Nephron (organoid): ENCODE data around the gene SERPINB1.
"Not testable (repeated sequence)": the region's sequence is repeated elsewhere in the genome, so short reads cannot be mapped to it uniquely, and the experiment has no call there.

Source experiments
- H3K27ac Mint-ChIP-seq, 3 experiments: 2 replicates each; pipeline ENCODE4 v1.8.0; 2020; ENCODE audit warnings: mixed read lengths in 3 of 3, mild to moderate bottlenecking in 2 of 3, moderate library complexity in 1 of 3
- H3K27me3 Mint-ChIP-seq: 2 replicates; pipeline ENCODE4 v1.8.0; 2021; ENCODE audit warnings: low read depth, mild to moderate bottlenecking, moderate library complexity, mixed read lengths
- H3K36me3 Mint-ChIP-seq: 2 replicates; pipeline ENCODE4 v1.8.0; 2020; ENCODE audit warnings: low read depth, mixed read lengths
- H3K4me1 Mint-ChIP-seq: 2 replicates; pipeline ENCODE4 v1.8.0; 2020; ENCODE audit warnings: mixed read lengths
- H3K4me3 Mint-ChIP-seq, 3 experiments: 2 replicates each; pipeline ENCODE4 v1.8.0; 2020; ENCODE audit warnings: mild to moderate bottlenecking in 3 of 3, mixed read lengths in 3 of 3, moderate library complexity in 2 of 3
- H3K9me3 Mint-ChIP-seq: 2 replicates; pipeline ENCODE4 v1.8.0; 2020; ENCODE audit warnings: mixed read lengths
- TF ChIP-seq, protein P1 (sequence below), 3 experiments: fragments of 200-600 bp; sonication (generic); IDR thresholded peaks; one replicate each; pipeline ENCODE4 v1.5.0; 2021; ENCODE audit warnings: antibody characterized with exemption in 3 of 3; ENCODE audit not compliant: unreplicated experiment in 3 of 3

Gene SERPINB1

DNA sequence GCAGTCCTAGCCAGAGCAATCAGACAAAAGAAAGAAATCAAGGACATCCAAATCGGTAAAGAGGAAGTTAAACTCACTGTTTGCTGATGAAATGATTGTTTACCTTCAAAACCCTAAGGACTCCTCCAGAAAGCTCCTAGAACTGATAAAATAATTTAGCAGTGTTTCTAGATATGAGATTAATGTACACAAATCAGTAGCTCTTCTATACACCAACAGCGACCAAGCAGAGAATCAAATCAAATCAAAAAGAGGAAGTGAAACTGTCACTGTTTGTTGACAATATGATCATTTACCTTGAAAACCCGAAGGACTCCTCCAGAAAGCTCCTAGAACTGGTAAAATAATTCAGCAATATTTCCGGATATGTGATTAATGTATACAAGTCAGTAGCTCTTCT is 39.8 kb upstream of the SERPINB1 start:
- Mint-ChIP-seq H3K4me3 (no peak overlapping the region), H3K9me3 (peaks cover 29% of the 10 kb centered on the region), H3K36me3 (peaks cover 3% of the 10 kb centered on the region), H3K27ac (no peak overlapping the region), H3K4me1 (peaks cover 19% of the 10 kb centered on the region), H3K27me3 (peaks cover 4% of the 10 kb centered on the region)
- TF ChIP-seq, protein P1, sequence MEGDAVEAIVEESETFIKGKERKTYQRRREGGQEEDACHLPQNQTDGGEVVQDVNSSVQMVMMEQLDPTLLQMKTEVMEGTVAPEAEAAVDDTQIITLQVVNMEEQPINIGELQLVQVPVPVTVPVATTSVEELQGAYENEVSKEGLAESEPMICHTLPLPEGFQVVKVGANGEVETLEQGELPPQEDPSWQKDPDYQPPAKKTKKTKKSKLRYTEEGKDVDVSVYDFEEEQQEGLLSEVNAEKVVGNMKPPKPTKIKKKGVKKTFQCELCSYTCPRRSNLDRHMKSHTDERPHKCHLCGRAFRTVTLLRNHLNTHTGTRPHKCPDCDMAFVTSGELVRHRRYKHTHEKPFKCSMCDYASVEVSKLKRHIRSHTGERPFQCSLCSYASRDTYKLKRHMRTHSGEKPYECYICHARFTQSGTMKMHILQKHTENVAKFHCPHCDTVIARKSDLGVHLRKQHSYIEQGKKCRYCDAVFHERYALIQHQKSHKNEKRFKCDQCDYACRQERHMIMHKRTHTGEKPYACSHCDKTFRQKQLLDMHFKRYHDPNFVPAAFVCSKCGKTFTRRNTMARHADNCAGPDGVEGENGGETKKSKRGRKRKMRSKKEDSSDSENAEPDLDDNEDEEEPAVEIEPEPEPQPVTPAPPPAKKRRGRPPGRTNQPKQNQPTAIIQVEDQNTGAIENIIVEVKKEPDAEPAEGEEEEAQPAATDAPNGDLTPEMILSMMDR (IDR thresholded peaks at IDR 0.05; ENCODE audit: unreplicated experiment in 3 of 3) = no peak

GRCh38 chr6:2880156-2880555 is 38.5 kb upstream of the SERPINB1 start:
- H3K4me1 Mint-ChIP-seq = peaks cover 23% of the 10 kb centered on the region
- not testable (repeated sequence) for H3K27me3 Mint-ChIP-seq, H3K27ac Mint-ChIP-seq, H3K4me3 Mint-ChIP-seq, H3K36me3 Mint-ChIP-seq
- peaks cover 29% of the 10 kb centered on the region for H3K9me3 Mint-ChIP-seq

DNA sequence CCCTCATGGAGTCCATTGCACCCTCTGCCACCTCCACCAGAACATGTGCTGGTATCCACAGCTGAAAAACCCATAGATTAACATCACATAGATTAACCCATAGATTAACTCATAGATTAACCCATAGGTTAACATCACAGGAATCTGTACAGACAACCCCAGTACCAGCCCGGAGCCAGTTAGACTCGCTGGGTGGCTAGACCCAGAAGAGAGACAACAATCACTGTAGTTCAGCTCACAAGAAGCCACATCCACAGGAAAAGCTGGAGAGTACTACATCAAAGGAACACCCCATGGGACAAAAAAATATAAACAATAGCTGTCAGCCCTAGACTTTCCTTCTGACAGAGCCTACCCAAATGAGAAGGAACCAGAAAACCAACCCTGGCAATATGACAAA is 36.3 kb upstream of the SERPINB1 start:
- Mint-ChIP-seq H3K4me3 (peak overlapping the region; percentile 4 to 67 (median 8)), H3K9me3 (peaks cover 29% of the 10 kb centered on the region), H3K4me1 (peaks cover 31% of the 10 kb centered on the region), H3K27ac (peak overlapping the region in 2 of 3 experiments; percentile 90 to 96), H3K36me3 (peaks cover 3% of the 10 kb centered on the region), H3K27me3 (peaks cover 15% of the 10 kb centered on the region)
- TF ChIP-seq, protein P1 (IDR thresholded peaks at IDR 0.05; ENCODE audit: unreplicated experiment in 3 of 3) = no peak

DNA sequence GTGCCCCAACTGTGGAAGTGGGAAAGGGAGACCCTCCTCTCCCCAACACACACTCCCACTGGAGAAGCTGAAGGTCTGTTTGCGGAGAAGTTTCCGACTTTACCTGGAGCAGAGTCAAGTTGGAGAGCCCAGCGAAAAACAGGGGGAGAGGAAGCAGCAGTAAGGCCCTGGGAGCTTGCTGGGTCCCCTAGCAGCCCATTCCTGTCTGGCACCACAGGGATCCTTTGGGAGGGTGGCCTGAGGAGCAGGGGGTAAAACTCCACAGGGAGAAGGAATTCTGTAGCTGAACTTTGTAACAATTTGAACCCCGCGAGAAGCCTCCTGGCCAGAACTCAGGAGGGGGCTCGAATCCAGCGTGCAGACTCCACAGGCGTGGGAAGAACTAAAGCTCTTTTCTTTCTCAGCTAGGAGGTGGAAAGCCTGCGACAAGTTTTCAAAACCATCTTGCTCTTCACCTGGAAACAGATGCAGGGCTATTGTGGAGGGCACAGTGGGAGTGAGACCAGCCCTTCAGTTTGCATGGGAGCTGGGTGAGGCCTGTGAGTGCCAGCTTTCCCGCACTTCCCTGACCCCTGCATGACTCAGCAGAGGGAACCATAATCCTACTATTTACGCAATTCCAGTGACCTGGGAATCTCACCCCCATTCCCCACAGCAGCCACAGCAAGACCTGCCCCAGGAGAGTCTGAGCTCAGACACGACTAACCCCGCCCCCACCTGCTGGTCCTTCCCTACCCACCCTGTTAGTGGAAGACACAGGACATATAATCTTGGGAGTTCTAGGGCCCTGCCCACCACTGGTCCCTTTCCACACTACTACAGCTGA is 35.6 kb upstream of the SERPINB1 start:
- Mint-ChIP-seq H3K36me3 (peaks cover 3% of the 10 kb centered on the region), H3K9me3 (peaks cover 29% of the 10 kb centered on the region), H3K27me3 (peaks cover 18% of the 10 kb centered on the region), H3K4me3 (peak overlapping the region; percentile 82 to 94 (median 87)), H3K4me1 (peaks cover 38% of the 10 kb centered on the region), H3K27ac (peak overlapping the region; percentile 75 to 96 (median 90))
- TF ChIP-seq, protein P1 (IDR thresholded peaks at IDR 0.05; ENCODE audit: unreplicated experiment in 3 of 3) = no peak

DNA sequence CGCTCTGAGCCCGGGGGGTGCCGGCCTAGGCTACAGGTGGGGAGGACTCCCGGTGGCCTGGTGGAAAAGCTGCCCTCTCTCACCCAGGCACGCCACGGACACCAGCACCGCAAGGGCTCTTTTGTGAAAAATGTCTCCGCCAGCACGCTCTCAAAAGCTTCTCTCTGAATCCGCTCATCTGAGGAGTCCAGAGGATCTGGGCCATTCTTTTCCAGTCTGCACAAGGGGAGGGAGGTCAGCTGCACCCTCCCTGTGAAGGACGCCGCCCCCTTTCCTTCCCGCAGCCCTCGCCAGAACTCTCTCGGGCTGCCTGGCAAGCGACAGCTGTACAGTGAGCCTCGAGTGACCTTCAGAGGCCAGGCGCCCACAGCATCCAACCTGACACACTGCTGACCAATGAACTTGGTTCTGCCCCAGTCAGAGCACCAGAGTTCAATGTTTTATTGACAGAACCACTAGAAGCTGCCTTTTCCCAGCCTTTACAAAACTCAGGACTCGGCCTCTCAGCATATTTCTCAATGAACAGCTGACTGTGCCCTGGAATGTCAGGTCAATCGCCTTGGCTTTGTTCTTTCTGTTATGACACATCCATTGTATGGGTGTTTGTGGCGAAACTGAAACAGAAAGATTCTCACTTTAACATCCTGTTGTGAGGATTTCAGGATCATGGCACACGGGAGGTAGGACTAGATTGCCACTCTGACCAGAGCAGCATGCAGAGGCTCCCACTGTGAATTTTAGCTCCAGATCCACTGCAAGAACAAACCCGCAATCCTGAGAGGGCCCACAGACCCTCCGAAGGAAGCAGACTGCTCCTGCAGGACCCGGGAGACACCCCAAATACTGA is 34.8 kb upstream of the SERPINB1 start:
- H3K4me3 Mint-ChIP-seq = peak overlapping the region; percentile 82 to 94 (median 87)
- peaks cover 2% of the 10 kb centered on the region for H3K36me3 Mint-ChIP-seq
- H3K4me1 Mint-ChIP-seq = peaks cover 40% of the 10 kb centered on the region
- peak overlapping the region; percentile 75 to 96 (median 90) for H3K27ac Mint-ChIP-seq
- H3K9me3 Mint-ChIP-seq = peaks cover 25% of the 10 kb centered on the region
- TF ChIP-seq, protein P1 (IDR thresholded peaks at IDR 0.05; ENCODE audit: unreplicated experiment in 3 of 3) = no peak
- peaks cover 19% of the 10 kb centered on the region for H3K27me3 Mint-ChIP-seq
